Head of caudate nucleus (tissue), 42 donors: ENCODE data around the gene MRPL20.
"Not testable (repeated sequence)": the region's sequence is repeated elsewhere in the genome, so short reads cannot be mapped to it uniquely, and the experiment has no call there.

Experiments
- DNase-seq, 42 donors: peaks; one replicate each; pipeline versions ENCODE4 v3.0.0 to v3.0.0-alpha.2; 2020 to 2021; ENCODE audit warnings: mixed read lengths in 7 of 42
- intact Hi-C: fragments of 100-400 bp; cut with DNase I; formaldehyde crosslinking; loops from one replicate; pipeline ENCODE4 v1.15.0; 2022

Gene MRPL20

DNA sequence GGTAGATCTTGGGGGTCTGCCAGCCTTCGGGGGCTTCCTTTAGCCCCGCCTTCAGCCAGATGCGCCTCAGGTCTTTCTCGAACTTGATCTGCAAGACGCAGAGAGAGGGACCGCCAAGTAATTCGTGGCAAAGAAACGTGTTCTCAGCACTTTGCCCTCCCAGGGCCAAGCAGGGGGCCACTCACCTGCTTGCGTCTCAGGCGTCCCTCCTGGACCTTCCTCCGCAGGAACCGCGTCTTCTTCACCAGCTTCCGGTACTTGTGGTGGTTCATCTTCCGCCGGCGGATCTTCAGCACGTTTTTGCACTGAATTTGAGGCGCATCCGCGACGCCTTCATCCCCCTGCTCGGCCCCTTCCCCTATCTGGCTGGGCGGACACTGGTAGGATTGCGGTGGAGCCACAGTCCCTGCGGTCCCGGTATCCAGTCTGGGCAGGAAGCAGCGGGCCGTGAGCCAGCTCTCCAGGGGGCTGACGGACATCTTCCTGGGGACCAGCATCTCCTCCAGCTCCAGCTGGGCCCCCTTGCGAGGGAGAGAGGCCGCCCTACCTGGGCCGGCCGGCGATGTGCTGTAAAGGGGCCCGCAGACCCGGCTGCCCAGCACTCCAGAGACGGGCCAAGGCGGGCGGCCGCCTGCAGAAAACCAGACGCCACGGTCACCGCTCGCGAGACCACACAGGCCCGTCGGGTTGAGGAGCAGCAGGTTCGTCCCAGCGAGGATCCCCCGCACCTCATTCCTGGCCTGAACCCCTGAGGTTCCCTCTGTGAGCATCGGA lies 33.1 kb downstream of the MRPL20 start:
- DNase-seq = no peak
- intact Hi-C loops = no loop called here

DNA sequence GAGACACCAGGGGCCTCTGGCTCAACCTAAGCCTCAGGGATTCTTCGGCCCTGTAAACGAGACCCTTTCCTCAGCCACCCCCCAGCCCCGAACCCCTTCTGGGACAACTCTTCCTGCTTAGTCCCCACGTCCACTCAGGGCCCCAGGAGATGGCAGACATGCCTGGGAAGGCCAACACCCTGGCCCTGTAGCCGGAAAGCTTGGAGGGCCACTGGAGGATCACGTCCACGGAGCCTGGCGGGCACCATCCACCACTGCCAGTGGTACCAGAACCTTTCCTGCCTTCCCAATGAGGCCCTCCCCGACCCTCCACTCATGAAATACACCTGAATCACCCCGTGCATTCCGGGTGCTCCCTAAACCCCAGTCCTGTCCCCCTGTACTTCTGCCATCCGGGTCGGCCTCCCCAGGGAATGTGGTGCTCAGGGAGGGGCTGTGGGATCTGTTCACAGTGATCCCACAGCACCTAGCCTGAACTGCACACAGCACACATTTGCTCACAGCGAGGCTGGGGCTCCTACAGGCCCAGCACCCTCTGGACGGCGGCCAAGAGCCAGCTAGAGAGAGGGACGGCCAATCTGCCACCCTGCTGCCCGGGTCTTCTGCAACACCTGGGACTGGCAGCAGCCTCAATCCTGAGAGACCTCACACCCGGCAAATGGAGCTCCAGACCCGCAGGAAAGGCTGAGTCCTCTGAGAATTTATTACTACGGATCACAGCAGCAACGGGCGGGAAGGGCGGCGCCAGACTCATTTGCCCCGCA lies 33.9 kb downstream of the MRPL20 start:
- no peak for DNase-seq
- intact Hi-C loops = no loop called here

DNA sequence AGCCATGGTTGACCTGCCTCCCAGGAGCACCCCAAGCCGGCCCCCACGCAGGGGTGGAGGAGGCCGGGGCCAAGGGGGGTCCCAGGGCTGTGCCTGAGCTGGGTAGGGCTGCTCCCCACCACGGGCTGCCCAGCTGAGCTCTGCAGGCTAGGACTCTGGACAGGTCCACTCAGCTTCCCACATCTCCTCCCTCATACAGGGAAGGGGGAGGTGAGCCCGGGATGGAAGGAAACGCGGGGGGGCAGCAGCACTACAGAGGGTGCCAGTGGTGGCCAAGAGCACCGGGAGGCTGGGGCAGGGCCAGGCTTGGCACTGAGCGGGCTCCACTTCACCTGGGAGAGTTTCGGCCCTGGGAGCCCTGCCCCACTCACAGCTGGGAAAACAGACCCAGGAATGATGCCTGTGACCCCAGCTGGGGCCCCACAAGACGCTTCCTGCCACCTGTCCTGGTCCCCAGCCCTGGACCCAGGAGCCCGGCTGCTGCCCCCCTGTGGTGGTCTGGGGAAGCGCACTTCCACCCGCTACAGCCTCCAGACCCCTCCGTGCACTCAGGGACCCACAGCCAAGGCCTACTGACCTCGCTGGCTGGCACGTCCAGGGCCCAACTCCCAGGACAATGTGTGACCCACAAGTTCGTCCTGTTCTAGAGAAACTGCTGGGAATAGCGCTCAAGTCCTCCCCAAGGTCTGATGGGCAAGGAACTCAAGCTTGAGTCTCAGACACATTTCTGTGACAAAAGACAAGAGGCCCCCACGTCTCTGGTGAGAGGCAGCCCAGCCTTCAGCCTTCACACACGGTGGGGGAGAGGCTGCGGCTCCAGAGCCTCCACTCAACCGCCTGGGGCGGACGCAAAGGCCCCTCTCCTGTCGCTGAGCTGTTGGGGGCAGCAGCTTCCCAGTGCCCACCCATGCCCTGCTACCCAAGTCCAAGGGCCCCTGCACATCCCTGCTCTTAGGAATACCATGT lies 35.1 kb downstream of the MRPL20 start:
- intact Hi-C loops = no loop called here
- peak in 38 of 42 donors; percentile 27 to 88 (median 70) for DNase-seq

DNA sequence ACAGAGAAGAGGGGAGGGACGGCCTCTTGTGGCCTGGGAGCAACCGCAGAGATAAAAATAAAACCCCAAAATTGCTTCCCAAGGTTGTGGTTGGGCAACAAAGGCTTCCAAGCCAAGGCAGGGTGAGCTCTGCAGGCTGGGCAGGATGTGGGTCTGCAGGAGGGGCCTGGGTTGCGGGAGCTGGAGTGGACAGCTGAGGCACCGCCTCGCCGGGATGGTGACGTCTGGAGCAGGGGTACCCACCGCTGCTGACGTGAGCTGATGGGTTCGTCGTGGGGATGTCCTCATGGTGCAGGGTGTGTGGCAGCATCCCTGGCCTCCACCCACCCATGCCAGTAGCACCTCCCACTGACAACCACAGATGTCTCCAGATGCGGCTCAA lies 35.7 kb downstream of the MRPL20 start:
- intact Hi-C loops = no loop called here
- no peak for DNase-seq

DNA sequence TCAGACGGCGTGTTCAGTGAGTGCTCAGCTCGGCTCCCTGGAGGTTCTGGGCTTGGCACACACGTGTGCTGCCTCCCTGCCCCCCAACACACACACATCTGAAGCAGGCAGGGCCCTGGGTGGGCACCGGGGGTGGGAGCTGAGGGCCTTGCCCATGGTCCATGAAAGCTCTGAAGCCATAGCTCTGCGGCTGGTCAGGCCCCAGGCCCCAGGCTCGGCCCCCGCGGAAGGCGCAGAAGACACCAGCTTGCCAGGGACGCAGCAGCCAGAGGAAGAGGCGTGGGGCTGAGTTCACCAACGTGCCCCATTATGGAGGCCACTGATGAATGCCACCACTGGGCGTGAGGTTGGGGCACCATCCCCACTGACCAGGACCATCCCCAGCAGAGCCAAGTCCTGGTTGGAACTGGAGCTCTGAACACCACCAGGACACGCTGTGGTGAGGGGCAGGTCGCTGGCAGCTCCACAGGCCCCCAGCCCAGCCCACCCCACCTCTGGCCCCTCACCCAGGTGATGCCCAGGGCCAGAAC lies 36.3 kb downstream of the MRPL20 start:
- DNase-seq = no peak
- intact Hi-C loops = no loop called here

DNA sequence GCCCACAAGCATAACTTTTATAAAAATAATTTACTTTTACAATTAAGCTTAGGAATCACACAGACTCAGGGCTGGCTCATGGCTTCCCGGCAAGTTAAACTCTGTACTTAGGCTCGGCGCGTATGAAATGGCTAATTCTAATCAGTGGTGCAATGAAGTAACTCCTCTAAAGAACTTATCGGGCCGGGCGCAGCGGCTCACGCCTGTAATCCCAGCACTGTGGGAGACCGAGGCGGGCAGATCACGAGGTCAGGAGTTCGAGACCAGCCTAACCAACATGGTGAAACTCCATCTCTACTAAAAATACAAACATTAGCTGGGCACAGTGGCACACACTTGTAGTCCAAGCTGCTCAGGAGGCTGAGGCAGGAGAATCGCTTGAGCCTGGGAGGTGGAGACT lies 37.0 kb downstream of the MRPL20 start:
- intact Hi-C loops = not testable (repeated sequence)

DNA sequence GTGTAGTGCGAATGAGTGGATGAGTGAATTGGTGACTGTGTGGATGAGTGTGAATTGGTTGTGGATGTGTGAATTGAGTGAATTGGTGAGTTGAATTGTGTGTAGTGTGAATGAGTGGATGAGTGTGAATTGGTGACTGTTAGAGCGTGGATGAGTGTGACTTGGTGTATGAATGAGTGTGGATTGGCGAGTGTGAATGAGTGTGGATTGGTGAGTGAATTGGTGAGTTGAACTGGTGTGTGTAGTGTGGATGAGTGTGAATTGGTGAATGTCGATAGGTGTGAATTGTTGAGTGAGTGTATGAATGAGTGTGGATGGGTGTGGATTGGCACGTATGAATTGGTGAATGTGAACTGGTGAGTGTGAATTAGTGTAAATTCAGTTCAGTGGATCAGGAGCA lies 39.8 kb downstream of the MRPL20 start:
- intact Hi-C loops = no loop called here
- no peak for DNase-seq

More for the DNA sequence above, 37.0 kb downstream of the MRPL20 start:
- DNase-seq = not testable (repeated sequence)

DNA sequence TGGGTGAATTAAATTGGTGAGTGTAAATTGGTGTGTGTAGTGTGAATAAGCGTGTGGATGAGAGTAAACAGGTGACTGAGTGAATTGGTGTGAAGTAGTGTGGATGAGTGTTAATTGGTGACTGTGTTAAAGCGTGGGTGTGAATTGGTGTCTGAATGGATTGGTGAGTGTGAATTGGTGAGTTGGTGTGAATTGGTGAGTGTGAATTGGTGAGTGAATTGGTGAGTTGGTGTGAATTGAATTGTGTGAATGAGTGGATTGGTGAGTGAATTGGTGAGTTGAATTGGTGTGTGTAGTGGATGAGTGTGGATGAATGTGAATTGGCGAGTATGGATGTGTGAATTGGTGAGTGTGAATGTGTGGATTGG lies 40.4 kb downstream of the MRPL20 start:
- intact Hi-C loops = no loop called here
- DNase-seq = no peak

DNA sequence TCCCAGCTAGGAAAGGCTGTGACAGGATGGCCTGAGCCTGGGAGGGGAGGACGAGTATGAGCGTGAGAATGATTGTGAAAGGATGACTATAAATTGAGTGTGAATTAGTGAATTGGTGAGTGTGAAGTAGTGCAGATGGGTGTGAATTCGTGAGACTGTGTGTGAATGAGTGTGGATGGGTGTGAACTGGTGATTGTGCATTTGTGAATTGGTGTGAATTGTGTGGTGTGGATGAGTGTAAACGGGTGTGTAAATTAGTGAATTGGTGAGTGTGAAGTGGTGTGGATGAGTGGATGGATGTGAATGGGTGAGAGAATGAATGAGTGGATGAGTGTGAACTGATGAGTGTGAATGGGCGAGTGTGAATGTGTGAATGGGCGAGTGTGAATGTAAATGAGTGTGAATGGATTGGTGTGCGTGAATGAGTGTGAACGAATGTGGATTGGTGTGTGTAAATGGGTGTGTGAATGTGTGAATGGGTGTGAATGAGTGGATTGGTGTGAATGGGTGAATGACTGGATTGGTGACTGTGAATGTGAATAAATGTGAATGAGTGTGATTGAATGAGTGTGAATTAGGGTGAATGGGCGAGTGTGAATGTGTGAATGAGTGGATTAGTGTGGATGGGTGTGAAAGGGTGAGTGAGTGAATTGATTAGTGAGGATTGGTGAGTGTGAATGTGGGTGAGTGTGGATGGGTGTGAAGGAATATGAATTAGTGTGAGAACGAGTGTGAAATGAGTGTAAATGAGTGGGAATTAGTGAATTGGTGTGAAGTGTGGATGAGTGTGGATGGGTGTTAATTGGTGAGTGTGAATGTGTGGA lies 41.0 kb downstream of the MRPL20 start:
- intact Hi-C loops = no loop called here
- no peak for DNase-seq

DNA sequence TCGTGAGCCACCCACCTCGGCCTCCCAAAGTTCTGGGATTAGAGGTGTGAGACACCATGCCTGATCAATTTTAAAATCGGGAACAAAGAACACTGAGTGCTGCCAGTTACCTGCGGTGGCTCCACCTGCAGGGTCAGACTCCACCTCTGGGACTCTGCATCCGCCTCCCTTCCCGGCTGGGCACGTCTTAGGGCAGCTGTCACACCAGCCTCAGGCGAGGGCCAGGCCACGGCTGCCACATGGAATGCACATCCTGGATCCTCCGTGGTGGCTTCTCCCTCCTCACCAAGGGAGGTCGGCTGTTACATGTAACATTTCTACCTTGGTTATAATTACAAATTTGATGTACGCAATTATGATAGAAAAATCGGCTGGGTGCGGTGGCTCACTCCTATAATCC lies 42.8 kb downstream of the MRPL20 start:
- intact Hi-C loops = no loop called here
- DNase-seq = no peak

DNA sequence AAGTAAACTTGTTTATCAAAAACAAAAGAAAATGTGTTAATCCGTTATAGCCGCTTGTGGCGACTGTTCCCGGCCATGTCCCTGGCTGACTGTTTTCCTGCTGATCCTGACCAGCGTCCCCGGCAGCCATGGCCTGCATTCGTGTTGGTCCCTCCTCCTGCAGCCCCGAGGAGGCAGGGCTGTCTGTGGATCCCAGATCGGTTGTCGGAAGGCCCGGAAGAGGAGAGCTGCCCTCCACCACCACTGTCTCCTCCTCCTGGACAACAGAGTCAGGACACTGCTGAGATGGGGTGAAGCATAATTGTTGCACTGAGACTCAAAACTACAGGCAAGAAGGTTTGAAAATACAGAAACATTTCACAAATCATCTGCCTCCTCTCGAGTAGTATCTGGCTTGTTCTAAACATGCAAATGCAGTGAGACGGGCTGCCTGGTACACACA lies 45.1 kb downstream of the MRPL20 start:
- no peak for DNase-seq
- intact Hi-C loops = no loop called here

DNA sequence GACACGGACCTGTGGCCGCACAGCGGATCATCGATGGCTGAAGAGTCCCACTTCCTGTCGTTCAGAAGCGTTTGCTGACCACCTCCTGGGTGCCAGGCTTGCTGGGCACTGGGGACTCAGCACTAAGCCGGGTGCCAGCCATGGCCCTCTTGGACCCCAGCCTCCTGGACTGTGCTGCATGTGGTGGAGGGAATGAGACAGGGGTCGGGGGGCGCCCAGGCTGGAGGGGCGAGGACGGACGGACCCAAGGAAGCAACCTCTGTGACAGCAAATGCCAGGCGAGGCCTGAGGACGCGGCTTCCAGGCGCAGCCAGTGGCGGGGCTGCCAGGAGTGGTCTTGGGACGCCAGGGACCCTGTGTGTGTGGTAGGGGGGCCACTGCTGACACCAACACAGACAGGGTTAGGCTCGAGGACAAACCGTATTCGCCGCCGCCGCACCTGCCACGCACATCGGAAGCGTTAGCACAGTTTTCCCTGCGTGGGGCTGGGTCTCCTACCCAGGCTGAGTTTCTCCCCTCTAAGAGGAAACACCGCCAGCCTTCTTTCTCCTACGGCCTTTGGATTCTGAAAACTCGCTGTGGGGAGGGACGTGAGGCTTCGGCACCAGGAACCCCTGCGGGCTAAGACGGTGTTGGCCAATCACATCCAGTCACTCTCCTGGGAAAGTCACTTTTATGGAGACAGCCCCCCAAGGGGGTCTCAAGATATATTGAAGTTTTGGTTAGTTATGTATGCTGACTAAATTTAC lies 45.7 kb downstream of the MRPL20 start:
- intact Hi-C loops = no loop called here
- peak in 1 of 42 donors; percentile 11 for DNase-seq

DNA sequence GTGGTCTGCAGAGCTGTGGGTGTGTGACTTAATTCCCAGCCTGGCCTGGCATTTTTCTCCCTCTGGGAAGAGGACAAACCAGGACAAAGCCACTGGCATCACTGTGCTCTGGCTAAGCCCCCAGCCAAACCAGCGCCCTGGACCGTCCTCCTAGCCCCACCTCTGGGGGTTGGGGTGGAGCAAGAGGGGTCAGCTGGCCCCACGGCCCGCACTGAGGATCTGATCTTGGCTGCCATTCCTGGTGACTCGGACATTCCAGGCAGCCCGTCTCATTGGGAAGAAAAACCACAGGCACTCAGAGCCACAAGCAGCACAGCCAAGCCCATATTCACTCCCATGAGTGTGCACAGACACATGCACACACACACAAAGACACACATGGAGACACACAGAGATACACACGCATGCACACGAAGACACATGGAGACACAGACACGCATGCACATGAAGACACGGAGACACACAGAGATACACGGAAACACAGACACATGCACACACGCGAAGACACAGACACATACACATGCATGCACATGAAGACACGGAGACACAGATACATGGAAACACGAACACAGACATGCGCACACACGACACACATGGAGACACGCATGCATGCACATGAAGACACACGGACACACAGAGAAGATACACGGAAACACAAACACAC lies 46.5 kb downstream of the MRPL20 start:
- intact Hi-C loops = no loop called here
- peak in 5 of 42 donors; percentile 15 to 60 (median 43) for DNase-seq

DNA sequence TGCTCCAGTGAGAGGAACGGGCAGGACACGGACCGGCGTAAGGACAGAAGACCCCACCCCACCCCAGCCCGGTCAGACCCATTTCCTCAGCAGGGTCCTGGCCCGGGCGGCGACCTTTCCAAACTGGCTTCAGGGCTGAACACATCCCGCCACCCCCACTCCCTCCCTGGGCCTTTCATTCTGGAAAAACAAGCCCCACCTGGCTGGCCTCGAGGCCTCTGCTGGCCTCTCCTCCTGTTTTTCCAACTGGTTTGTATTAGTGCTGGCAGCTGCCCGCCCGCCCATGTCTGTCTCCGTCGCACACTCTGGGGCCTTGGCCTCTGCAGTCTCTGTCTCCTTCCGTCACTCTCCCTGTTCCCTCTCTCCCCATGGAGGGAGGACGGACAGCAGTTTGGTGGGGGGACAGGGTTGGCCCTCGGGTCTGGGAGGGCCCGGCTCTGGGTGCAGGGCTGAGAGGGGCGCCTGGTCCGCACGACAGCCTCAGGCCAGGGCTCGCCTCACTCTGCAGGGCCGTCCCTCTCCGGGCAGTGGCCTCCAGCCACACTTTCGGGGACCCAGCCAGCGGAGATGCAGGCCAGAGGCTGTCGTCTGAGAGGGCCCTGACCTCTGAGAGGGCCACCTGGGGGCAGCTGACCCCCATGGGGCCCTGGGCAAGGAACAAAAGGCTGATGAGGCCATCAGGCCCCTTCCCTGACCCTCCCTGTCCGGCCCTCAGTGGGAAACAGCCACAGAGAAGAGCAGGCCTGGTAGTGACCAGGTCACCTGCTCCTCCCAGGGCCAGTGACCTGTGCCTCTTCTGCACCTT lies 47.2 kb downstream of the MRPL20 start:
- peak in 2 of 42 donors; percentile 14 to 16 for DNase-seq
- intact Hi-C loops = no loop called here

DNA sequence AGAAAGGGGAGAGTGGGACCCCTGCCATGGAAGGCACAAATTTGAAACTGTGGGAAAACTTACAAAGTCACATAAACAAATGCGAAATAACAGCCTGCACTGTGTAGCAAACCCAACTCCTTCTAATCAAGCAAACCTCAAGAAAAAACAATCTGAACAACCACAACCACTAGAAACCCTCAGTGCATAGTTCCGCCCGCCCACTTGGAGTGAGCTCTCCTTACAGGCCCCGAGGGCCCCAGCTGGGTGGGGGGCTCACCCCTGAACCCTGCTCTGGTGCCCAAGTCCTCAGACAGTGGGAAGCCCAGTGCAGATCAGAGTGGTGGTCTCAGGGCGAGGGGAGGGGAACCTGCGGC lies 47.8 kb downstream of the MRPL20 start:
- intact Hi-C loops = no loop called here
- DNase-seq = no peak
